GM12875 (cell line): ENCODE data around the gene NAB2.

ENCODE experiments used
- H3K4me3 ChIP-seq: one replicate; pipeline ENCODE4 v1.5.1; 2011; ENCODE audit warnings: low read depth, low read length, control low read depth
- CTCF ChIP-seq: IDR thresholded peaks from 2 replicates; pipeline ENCODE4 v1.5.1; 2011; ENCODE audit warnings: low read depth, mild to moderate bottlenecking, control low read depth, inconsistent platforms, low read length, moderate library complexity, borderline replicate concordance; ENCODE audit not compliant: insufficient read depth

The NAB2 gene

GRCh38 chr12:57127101-57127725 is 38.3 kb downstream of the NAB2 start:
- TF ChIP-seq CTCF, result 0 out of 2 replicates have a peak, but pooled peaks have one; percentile 15
- no peak overlapping the region for H3K4me3 ChIP-seq

GRCh38 chr12:57127726-57128518 is 39.0 kb downstream of the NAB2 start, which contains the start of gene LRP1:
TSS of gene LRP1 (plus strand) at chr12:57128483. CDS start at chr12:57128965, 482 bp downstream.
- TF ChIP-seq CTCF, result no peak
- peak within 1 kb of the TSS; percentile 36 for H3K4me3 ChIP-seq

DNA sequence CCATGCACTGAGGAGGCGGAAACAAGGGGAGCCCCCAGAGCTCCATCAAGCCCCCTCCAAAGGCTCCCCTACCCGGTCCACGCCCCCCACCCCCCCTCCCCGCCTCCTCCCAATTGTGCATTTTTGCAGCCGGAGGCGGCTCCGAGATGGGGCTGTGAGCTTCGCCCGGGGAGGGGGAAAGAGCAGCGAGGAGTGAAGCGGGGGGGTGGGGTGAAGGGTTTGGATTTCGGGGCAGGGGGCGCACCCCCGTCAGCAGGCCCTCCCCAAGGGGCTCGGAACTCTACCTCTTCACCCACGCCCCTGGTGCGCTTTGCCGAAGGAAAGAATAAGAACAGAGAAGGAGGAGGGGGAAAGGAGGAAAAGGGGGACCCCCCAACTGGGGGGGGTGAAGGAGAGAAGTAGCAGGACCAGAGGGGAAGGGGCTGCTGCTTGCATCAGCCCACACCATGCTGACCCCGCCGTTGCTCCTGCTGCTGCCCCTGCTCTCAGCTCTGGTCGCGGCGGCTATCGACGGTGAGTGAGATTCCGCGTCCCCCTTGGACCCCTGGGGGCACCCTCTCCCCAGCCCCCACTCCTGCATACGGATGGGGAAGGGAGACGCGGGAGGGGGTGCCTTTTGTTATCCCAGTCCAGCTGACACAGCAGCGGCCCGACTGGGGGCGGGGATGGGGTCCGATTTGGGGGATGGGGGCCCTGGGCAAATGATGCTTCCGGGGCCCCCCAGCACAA is 39.8 kb downstream of the NAB2 start:
- no peak for TF ChIP-seq CTCF
- H3K4me3 ChIP-seq, result no peak overlapping the region

GRCh38 chr12:57129321-57129842 is 40.5 kb downstream of the NAB2 start:
- TF ChIP-seq CTCF, result no peak

GRCh38 chr12:57129889-57130288 is 41.0 kb downstream of the NAB2 start:
- no peak for TF ChIP-seq CTCF
- H3K4me3 ChIP-seq, result no peak overlapping the region

More at GRCh38 chr12:57129321-57129842, 40.5 kb downstream of the NAB2 start:
- H3K4me3 ChIP-seq, result no peak overlapping the region

DNA sequence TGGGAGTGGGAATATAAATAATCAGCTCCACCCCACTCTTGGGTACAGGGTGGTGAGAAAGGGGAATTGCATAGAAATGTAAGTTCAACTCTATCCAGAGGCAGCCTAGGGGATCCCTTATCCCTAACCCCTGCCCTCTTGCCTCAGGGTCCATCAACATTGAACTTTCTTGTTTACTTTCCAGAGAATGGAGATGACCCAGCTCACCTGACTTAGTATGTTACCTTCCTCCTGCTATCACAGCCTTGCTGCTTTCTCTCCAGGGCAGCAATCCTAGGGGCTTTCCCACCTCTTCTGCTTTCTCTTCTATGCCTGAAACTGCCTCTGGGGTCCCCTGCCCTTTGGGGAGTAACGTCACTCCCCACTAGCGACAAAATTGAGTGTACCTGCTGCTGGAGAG is 42.0 kb downstream of the NAB2 start:
- no peak for TF ChIP-seq CTCF
- no peak overlapping the region for H3K4me3 ChIP-seq
